ENCODE measurements around the gene RASL12.
"Not testable (repeated sequence)": the region's sequence is repeated elsewhere in the genome, so short reads cannot be mapped to it uniquely, and the experiment has no call there.

Gene RASL12

DNA sequence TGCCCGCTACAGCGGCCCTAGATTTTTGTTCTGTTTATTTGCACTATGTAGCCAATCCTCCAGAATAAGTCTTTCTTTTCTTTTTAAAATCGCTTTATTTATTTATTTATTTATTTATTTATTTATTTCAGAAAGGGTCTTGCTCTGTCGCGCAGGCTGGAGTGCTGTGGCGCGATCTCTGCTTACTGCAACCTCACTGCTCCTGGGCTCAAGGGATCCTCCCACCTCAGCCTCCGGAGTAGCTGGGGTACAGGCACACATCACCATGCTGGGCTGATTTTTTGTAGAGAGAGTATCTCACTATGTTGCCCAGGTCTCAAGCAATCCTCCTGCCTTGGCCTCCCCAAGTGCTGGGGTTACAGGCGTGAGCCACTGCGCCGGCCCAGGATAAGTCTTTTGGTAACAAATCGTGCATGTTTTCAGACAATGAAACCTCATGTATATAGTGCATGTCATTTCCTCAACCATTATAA is 38.0 kb downstream of the RASL12 start:
- Histone ChIP-seq H3K36me3 (ENCODE audit: control insufficient read depth, insufficient read depth, low read length) (peaks cover 12% of the 10 kb centered on the region), H3K27me3 (replicated peaks; ENCODE audit: control insufficient read depth, insufficient read depth, low read length, poor library complexity, severe bottlenecking) (no peaks in the 10 kb centered on the region), H3K4me1 (ENCODE audit: control insufficient read depth, insufficient read depth, low read length, poor library complexity, severe bottlenecking) (peaks cover 8% of the 10 kb centered on the region), H3K27ac (ENCODE audit: insufficient read depth, low read length, poor library complexity, severe bottlenecking) (no peak overlapping the region), H3K4me3 (ENCODE audit: insufficient read depth, low read depth, low read length, poor library complexity, severe bottlenecking) (peak overlapping the region; percentile 94), H3K9me3 (ENCODE audit: control insufficient read depth, low read length) (no peaks in the 10 kb centered on the region)
- no peak for DNase-seq

DNA sequence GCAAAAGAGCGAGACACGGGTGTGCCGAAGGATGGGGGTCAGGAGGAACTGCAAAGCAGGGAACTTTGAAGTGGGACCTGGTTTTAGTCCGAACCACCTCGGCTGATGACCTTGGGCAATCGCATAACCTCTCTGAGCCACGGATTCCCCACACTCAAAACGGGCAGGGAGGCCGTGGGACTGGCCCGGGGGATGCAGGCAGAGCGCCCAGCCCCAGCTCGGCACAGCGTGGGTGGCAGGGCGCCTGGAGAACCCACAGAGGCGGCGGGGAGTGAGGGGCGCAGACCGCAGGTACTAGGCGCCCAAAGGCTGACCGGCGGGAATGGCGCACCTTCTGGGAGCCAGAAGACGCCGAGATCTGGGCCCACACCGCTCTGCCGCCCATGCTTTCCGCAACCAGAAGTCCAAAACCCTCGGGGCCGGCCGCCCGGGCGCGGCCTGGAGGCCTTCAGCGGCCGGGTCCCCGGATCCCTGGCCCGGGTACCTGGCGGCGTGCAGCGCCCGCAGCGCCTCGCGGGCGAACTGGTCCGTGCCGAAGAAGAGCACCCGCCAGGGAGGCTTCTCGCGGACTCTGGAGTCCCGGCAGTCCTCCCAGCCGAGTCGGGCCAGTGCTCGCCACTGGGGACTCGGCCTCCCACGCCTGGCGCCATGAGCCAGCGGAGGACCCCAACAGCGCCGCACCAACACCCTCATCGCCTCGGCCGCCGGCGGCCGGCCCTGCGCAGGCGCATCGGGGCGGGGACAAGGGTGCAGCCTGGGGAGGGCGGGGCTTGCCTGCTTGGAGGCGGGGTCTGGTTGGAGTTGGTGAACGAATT is 38.7 kb downstream of the RASL12 start, which contains the start of gene MTFMT:
Gene MTFMT (minus strand): TSS at position 719 of the 815 bp plus-strand sequence. CDS start 26 bp downstream, at position 693.
- no peaks in the 10 kb centered on the region for H3K9me3 ChIP-seq (ENCODE audit: control insufficient read depth, low read length)
- peak within 1 kb of the TSS; percentile 94 for H3K4me3 ChIP-seq (ENCODE audit: insufficient read depth, low read depth, low read length, poor library complexity, severe bottlenecking)
- no peaks in the 10 kb centered on the region for H3K27me3 ChIP-seq (replicated peaks; ENCODE audit: control insufficient read depth, insufficient read depth, low read length, poor library complexity, severe bottlenecking)
- peak within 1 kb of the TSS; percentile 67 for H3K27ac ChIP-seq (ENCODE audit: insufficient read depth, low read length, poor library complexity, severe bottlenecking)
- peaks cover 16% of the 10 kb centered on the region for H3K36me3 ChIP-seq (ENCODE audit: control insufficient read depth, insufficient read depth, low read length)
- peak; percentile 84 to 90 (median 84) for DNase-seq
- peaks cover 8% of the 10 kb centered on the region for H3K4me1 ChIP-seq (ENCODE audit: control insufficient read depth, insufficient read depth, low read length, poor library complexity, severe bottlenecking)

DNA sequence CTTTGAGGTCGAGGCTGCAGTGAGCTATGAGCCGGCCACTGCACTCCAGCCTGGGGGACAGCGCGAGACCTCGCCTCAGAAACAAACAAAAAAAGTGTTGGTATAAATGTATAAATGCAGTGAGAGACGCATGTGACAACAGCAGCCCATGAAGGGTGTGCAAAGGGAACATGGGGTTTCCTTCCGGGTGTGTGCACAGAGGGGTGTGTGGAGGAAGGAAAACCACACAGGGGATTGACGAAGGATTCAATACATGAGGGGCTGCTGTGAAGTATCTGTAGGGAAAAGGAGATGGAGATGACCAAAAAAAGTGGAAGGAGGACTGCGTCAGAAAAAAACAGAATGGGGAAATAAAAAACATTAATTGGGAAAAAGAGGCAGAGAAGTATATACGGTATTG is 39.5 kb downstream of the RASL12 start:
- Histone ChIP-seq H3K27ac (ENCODE audit: insufficient read depth, low read length, poor library complexity, severe bottlenecking) (peak overlapping the region; percentile 67), H3K9me3 (ENCODE audit: control insufficient read depth, low read length) (no peaks in the 10 kb centered on the region), H3K4me1 (ENCODE audit: control insufficient read depth, insufficient read depth, low read length, poor library complexity, severe bottlenecking) (peaks cover 8% of the 10 kb centered on the region), H3K4me3 (ENCODE audit: insufficient read depth, low read depth, low read length, poor library complexity, severe bottlenecking) (peak overlapping the region; percentile 94), H3K27me3 (replicated peaks; ENCODE audit: control insufficient read depth, insufficient read depth, low read length, poor library complexity, severe bottlenecking) (no peaks in the 10 kb centered on the region), H3K36me3 (ENCODE audit: control insufficient read depth, insufficient read depth, low read length) (peaks cover 16% of the 10 kb centered on the region)
- no peak for DNase-seq

DNA sequence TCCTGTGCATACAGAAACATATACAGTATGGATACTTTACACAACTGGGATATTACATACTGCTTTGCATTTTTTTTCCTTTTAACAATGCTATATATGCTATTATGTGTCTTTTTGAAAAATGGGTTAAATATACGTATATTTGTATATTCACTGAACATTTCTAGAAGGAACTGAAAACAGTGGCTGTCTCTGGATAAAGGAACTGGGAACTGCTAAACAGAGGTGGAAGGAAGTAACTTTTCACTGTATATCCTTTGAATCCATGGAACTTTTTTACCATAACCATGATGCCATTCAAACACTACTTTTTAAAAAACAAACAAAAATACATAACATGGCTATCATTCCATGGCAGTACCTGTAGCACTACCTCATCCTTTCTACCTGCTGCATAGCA is 40.2 kb downstream of the RASL12 start:
- Histone ChIP-seq H3K36me3 (ENCODE audit: control insufficient read depth, insufficient read depth, low read length) (peaks cover 16% of the 10 kb centered on the region), H3K27me3 (replicated peaks; ENCODE audit: control insufficient read depth, insufficient read depth, low read length, poor library complexity, severe bottlenecking) (no peaks in the 10 kb centered on the region), H3K4me3 (ENCODE audit: insufficient read depth, low read depth, low read length, poor library complexity, severe bottlenecking) (peak overlapping the region; percentile 94), H3K4me1 (ENCODE audit: control insufficient read depth, insufficient read depth, low read length, poor library complexity, severe bottlenecking) (peaks cover 8% of the 10 kb centered on the region), H3K27ac (ENCODE audit: insufficient read depth, low read length, poor library complexity, severe bottlenecking) (no peak overlapping the region), H3K9me3 (ENCODE audit: control insufficient read depth, low read length) (no peaks in the 10 kb centered on the region)
- no peak for DNase-seq

DNA sequence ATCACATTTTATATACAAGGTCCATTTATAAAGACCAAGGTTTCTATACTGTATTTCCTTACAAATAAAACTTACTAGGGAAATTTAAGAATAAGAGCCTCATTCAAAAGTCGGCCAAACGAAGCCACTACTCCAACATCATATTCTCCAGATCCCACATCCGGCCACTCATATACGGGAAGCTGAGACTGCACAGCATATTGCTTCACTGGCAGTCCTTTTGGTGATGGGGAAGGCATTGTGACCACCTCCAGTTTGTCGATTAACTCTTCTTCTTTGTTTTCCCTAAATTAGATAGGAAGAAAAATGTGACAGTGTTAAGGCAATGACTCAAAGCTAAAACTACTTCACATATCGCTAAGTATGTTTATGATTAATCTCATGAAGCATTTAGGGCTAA is 41.0 kb downstream of the RASL12 start:
- no peaks in the 10 kb centered on the region for H3K27me3 ChIP-seq (replicated peaks; ENCODE audit: control insufficient read depth, insufficient read depth, low read length, poor library complexity, severe bottlenecking)
- H3K4me3 ChIP-seq (ENCODE audit: insufficient read depth, low read depth, low read length, poor library complexity, severe bottlenecking), result no peak overlapping the region
- no peaks in the 10 kb centered on the region for H3K9me3 ChIP-seq (ENCODE audit: control insufficient read depth, low read length)
- peaks cover 8% of the 10 kb centered on the region for H3K4me1 ChIP-seq (ENCODE audit: control insufficient read depth, insufficient read depth, low read length, poor library complexity, severe bottlenecking)
- no peak for DNase-seq
- H3K27ac ChIP-seq (ENCODE audit: insufficient read depth, low read length, poor library complexity, severe bottlenecking), result no peak overlapping the region
- peaks cover 16% of the 10 kb centered on the region for H3K36me3 ChIP-seq (ENCODE audit: control insufficient read depth, insufficient read depth, low read length)

DNA sequence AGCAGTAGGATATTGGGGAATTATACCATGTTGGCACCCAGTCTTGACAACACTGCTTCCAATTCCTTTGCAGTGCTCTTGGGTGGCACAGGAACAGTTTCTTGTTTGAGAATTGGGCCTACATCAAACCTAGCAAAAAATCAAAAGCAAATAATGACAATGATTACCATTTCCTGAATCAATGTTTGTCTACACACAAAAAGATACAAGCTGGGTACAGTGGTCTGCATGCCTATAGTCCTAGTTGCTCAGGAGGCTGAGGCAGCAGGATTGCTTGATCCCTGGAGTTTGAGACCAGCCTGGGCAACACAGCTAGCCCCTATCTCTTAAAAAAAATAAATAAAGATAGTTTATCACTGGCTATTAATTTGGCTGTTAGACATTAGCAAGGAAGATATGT is 46.3 kb downstream of the RASL12 start:
- H3K9me3 ChIP-seq (ENCODE audit: control insufficient read depth, low read length), result no peaks in the 10 kb centered on the region
- no peak for DNase-seq
- H3K36me3 ChIP-seq (ENCODE audit: control insufficient read depth, insufficient read depth, low read length), result peaks cover 39% of the 10 kb centered on the region

DNA sequence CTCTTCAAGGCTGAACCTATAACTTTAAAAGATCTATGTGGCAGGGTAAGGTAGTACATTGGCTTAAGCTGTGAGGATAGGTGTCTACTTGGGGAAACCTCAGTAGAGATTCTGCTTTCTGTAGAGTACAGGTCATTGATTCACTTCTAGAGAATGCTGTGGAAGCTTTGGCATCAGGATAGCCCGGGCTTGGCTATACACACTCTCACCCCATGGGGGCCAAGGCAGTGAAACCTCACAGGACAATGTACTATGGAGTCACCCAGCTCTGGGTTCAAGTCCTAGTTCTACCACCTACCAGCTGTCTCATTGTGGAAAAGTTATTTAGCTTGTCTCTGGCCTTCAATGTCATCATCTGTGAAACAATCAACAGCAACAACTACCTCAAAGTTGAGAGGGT is 47.4 kb downstream of the RASL12 start:
- no peak for DNase-seq
- H3K27me3 ChIP-seq (replicated peaks; ENCODE audit: control insufficient read depth, insufficient read depth, low read length, poor library complexity, severe bottlenecking), result no peaks in the 10 kb centered on the region
- no peaks in the 10 kb centered on the region for H3K4me1 ChIP-seq (ENCODE audit: control insufficient read depth, insufficient read depth, low read length, poor library complexity, severe bottlenecking)
- peaks cover 38% of the 10 kb centered on the region for H3K36me3 ChIP-seq (ENCODE audit: control insufficient read depth, insufficient read depth, low read length)
- no peak overlapping the region for H3K4me3 ChIP-seq (ENCODE audit: insufficient read depth, low read depth, low read length, poor library complexity, severe bottlenecking)
- no peaks in the 10 kb centered on the region for H3K9me3 ChIP-seq (ENCODE audit: control insufficient read depth, low read length)
- no peak overlapping the region for H3K27ac ChIP-seq (ENCODE audit: insufficient read depth, low read length, poor library complexity, severe bottlenecking)

More for the DNA sequence above, 46.3 kb downstream of the RASL12 start:
- H3K4me1 ChIP-seq (ENCODE audit: control insufficient read depth, insufficient read depth, low read length, poor library complexity, severe bottlenecking), result no peaks in the 10 kb centered on the region
- H3K27me3 ChIP-seq (replicated peaks; ENCODE audit: control insufficient read depth, insufficient read depth, low read length, poor library complexity, severe bottlenecking), result no peaks in the 10 kb centered on the region
- H3K4me3 ChIP-seq (ENCODE audit: insufficient read depth, low read depth, low read length, poor library complexity, severe bottlenecking), result no peak overlapping the region
- no peak overlapping the region for H3K27ac ChIP-seq (ENCODE audit: insufficient read depth, low read length, poor library complexity, severe bottlenecking)

DNA sequence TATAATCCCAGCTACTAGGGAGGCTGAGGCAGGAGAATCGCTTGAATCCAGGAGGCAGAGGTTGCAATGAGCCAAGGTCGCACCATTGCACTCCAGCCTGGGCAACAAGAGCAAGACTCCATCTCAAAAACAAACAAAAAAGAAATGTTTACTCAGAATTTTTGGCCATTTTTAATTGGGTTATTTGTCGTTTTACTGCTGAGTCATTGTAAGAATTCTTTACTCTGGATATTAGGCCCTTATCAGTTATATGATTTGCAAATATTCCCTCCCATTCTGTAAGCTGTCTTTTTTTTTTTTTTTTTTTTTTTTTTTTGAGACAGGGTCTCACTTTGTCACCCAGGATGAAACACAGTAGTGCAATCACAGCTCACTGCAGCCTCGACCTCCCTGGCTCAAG is 56.6 kb downstream of the RASL12 start:
- H3K4me3 ChIP-seq (ENCODE audit: insufficient read depth, low read depth, low read length, poor library complexity, severe bottlenecking); H3K4me1 ChIP-seq (ENCODE audit: control insufficient read depth, insufficient read depth, low read length, poor library complexity, severe bottlenecking); H3K27me3 ChIP-seq (replicated peaks; ENCODE audit: control insufficient read depth, insufficient read depth, low read length, poor library complexity, severe bottlenecking); DNase-seq; H3K27ac ChIP-seq (ENCODE audit: insufficient read depth, low read length, poor library complexity, severe bottlenecking); H3K9me3 ChIP-seq (ENCODE audit: control insufficient read depth, low read length): not testable (repeated sequence)
- peaks cover 35% of the 10 kb centered on the region for H3K36me3 ChIP-seq (ENCODE audit: control insufficient read depth, insufficient read depth, low read length)

DNA sequence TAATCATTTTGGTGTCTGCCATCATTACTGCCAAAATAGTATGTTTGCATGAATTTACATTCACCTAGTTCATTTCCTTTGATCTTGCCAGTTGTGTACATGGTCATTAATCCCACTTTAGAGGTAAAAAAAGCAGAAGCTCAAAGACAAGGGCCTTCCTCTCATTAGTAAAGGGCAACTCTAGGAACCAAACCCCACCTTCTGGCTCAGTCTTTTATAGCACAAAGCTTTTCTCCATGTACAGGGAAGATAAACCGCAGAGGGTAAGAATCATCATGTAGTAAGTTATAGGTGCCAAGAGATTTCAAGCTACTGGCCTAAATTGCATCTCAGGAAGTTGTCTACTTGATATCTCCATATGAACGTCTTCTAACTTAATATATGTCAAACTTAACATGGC is 58.8 kb downstream of the RASL12 start:
- Histone ChIP-seq H3K27ac (ENCODE audit: insufficient read depth, low read length, poor library complexity, severe bottlenecking) (no peak overlapping the region), H3K36me3 (ENCODE audit: control insufficient read depth, insufficient read depth, low read length) (peaks cover 16% of the 10 kb centered on the region)
- DNase-seq, result no peak

DNA sequence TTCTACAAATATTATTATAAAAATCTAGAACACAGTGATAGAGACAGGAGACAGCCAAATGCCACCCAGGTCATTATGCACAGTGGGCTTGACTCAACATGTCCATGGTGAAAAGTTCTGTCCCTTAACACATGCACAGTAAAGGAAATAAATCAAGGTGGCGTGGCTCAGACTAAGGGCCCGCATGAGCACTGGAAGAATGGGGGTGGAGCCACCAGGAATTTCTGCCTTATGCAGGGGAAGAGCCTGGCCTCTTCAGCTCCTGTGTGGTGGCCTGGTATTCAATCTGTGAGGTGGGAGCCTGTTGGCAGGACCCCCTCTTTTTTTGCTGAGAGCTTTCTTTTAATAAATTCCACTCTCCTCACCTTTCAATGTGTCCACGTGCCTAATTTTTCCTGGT is 60.9 kb downstream of the RASL12 start:
- H3K4me1 ChIP-seq (ENCODE audit: control insufficient read depth, insufficient read depth, low read length, poor library complexity, severe bottlenecking), result no peaks in the 10 kb centered on the region
- H3K9me3 ChIP-seq (ENCODE audit: control insufficient read depth, low read length), result no peaks in the 10 kb centered on the region
- peaks cover 8% of the 10 kb centered on the region for H3K36me3 ChIP-seq (ENCODE audit: control insufficient read depth, insufficient read depth, low read length)
- H3K27ac ChIP-seq (ENCODE audit: insufficient read depth, low read length, poor library complexity, severe bottlenecking), result no peak overlapping the region
- no peak for DNase-seq
- H3K27me3 ChIP-seq (replicated peaks; ENCODE audit: control insufficient read depth, insufficient read depth, low read length, poor library complexity, severe bottlenecking), result no peaks in the 10 kb centered on the region
- H3K4me3 ChIP-seq (ENCODE audit: insufficient read depth, low read depth, low read length, poor library complexity, severe bottlenecking), result no peak overlapping the region

More for the DNA sequence above, 58.8 kb downstream of the RASL12 start:
- H3K4me1 ChIP-seq (ENCODE audit: control insufficient read depth, insufficient read depth, low read length, poor library complexity, severe bottlenecking), result no peaks in the 10 kb centered on the region
- no peak overlapping the region for H3K4me3 ChIP-seq (ENCODE audit: insufficient read depth, low read depth, low read length, poor library complexity, severe bottlenecking)
- H3K27me3 ChIP-seq (replicated peaks; ENCODE audit: control insufficient read depth, insufficient read depth, low read length, poor library complexity, severe bottlenecking), result no peaks in the 10 kb centered on the region
- no peaks in the 10 kb centered on the region for H3K9me3 ChIP-seq (ENCODE audit: control insufficient read depth, low read length)

Data from effector memory CD4-positive, alpha-beta T cell (primary cell).